Raji (cell line): Measurements from ENCODE around the gene ARL2BP.

Experiments used
- POLR2A ChIP-seq: IDR thresholded peaks from 2 replicates; pipeline ENCODE4 v1.6.1; 2011; ENCODE audit warnings: low read depth, low read length, control low read depth; ENCODE audit not compliant: insufficient read depth

Gene ARL2BP

DNA sequence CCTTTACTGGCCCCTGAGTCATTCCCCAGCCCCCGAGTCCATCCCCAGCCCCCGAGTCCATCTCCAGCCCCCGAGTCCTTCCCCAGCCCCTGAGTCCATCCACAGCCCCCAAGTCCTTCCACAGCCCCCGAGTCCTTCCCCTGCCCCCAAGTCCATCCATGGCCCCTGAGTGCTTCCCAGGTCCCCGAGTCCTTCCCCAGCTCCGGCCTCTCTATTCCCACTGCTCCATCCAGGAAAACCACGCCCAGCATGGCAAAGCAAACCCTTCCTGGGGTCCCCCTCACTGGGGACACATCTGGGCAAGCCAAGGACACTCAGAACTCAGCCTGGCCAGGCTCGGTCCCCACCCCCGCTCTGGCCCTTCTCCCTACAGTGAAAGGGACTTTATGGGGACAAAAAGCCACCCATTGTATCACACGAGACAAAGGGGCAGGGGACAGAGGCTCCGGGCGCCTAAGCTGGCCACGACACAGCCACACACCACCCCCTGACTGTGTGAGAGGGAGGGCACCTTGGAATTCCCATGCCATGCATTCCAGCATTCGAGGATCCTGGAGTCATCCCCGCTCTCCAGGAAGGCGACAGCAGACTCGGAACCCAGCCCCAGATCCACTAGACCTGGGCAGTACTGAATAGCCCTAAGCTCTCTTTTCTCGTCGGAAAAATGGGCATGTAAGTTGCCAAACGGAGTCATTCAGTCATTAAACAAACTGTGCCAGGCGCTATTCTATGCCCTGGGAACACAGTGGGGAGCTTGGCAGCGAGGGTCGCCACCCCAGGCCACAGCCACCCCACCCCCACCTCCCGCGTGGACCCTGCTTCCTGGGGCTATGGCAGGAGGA, 25.4 kb downstream of the ARL2BP start:
- TF ChIP-seq POLR2A = no peak

- no peak for TF ChIP-seq POLR2A
Observed at GRCh38 chr16:57271063-57271345, 25.9 kb downstream of the ARL2BP start.

DNA sequence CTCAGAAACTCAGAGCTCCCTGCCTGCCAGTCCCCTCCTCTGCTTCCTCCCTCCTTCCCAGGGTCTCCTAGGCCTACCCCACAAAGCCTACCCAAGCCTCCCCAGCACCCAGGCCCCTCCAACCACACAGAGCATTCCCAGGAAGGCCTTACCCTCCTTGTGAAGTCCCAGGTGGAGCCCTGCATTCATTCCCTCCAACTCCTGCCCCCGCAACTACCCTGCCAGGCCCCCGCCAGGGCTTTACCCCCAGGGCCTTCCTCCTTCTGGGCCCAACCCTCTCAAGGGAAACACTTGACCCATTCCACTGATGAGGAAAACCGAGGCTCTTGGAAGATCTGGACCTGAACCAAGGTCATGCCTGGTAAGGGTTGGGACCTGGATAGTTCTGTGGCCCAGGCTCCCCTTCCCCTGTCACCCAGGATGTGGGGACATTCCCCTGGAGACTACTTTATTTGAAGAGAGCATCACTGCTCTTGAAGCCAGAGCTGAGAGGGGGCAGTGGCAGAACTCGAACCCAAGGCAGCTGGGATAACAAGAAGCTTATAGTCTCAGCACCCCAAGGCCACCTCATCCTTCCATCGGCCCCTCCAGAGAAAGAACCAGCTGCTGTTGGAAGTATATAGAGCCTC, 26.9 kb downstream of the ARL2BP start:
- no peak for TF ChIP-seq POLR2A

- no peak for TF ChIP-seq POLR2A
Observed at GRCh38 chr16:57273359-57273758, 28.3 kb downstream of the ARL2BP start.

DNA sequence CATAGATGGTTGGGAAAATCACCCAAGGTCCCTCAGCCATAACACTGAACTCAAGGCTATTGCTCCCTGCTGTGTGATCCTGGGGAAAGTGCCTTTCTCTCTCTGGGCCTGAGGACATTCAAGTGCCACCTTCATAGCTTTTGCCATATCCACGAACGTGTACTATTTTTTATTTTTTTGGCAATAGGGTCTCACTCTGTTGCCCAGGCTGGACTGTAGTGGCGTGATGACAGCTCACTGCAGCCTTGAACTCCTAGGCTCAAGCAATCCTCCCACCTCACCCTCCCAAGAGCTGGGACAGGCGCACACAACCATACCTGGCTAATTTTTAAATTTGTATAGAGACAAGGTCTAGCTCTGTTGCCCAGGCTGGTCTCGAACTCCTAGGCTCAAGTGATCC, 28.8 kb downstream of the ARL2BP start:
- no peak for TF ChIP-seq POLR2A

- TF ChIP-seq POLR2A = no peak
Observed at GRCh38 chr16:57276596-57276995, 31.5 kb downstream of the ARL2BP start.

GRCh38 chr16:57277586-57277985, 32.5 kb downstream of the ARL2BP start:
- TF ChIP-seq POLR2A = no peak

- TF ChIP-seq POLR2A = no peak
Observed at GRCh38 chr16:57278494-57278893, 33.4 kb downstream of the ARL2BP start.

DNA sequence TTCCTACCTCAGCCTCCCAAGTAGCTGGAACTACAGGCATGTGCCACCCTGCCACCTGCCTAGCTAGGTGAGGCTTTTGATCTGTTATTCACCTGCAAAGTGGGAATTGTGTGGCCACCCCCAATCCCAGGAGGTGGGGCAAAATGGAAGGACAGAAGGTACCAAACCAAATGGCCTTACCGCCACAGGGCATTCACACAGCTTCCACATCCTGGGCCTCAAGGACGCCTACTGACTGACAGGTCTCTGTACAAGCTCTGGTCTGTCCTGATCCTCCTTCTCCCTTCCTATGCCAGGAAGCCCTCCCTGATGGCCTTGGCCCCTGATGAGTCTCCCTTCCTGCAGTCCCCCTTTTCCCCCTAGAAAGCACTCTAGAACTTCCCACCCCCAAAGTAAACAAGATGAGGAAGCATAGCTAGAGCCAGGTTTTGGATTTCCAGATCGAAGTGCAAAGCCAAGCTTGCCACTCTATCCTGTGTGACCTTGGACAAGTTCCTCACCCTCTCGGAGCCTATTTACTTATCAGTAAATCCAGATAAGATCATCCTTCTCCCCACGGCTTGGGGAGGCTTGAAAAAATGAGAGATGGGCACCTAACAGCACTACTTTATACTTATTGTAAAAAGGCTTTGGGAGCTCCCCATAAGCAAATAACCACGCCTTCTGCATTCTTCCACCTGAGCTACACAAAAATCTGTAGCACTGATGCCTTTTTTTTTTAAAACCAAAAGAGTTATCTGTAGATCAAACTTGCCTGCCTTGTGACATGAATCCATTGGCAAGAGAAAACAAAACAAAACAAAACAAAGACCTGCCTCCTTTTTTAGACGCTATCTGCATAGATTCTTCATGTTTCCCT, 35.0 kb downstream of the ARL2BP start:
- TF ChIP-seq POLR2A = no peak

DNA sequence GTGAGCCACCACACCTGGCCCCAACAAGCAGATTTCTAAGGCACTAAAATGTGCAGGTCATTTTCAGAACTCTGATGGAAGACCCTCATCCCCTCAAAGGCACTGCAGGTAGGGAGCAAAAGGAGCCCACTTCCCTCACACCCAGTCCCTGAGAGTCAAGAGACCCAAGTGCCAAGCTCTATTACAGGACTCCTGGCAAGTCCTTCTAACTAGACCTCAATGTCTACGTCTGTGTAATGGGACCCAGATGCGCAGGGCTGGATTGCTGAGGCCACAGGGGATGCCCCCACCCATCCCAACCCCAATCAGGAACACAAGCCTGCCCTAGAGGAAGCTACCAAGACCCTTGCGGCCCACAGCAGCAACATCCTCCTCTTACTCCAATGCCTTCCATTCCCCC, 36.7 kb downstream of the ARL2BP start:
- TF ChIP-seq POLR2A = no peak

GRCh38 chr16:57282510-57283213, 37.6 kb downstream of the ARL2BP start:
- no peak for TF ChIP-seq POLR2A

- TF ChIP-seq POLR2A = no peak
Observed at GRCh38 chr16:57283214-57283958, 38.3 kb downstream of the ARL2BP start.

DNA sequence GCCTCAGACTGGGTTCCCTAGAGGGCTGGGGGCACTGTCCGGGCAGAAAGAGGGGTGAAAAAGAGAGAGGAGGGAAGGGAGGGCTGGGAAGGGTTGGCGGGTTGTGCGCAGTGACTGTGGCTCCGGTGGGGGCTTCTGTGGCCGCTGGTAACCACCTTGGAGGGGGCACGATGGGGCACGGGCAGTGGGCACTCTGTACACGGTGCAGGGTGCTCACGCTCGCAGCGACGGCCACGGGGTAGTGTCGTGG, 38.8 kb downstream of the ARL2BP start:
- TF ChIP-seq POLR2A = no peak

DNA sequence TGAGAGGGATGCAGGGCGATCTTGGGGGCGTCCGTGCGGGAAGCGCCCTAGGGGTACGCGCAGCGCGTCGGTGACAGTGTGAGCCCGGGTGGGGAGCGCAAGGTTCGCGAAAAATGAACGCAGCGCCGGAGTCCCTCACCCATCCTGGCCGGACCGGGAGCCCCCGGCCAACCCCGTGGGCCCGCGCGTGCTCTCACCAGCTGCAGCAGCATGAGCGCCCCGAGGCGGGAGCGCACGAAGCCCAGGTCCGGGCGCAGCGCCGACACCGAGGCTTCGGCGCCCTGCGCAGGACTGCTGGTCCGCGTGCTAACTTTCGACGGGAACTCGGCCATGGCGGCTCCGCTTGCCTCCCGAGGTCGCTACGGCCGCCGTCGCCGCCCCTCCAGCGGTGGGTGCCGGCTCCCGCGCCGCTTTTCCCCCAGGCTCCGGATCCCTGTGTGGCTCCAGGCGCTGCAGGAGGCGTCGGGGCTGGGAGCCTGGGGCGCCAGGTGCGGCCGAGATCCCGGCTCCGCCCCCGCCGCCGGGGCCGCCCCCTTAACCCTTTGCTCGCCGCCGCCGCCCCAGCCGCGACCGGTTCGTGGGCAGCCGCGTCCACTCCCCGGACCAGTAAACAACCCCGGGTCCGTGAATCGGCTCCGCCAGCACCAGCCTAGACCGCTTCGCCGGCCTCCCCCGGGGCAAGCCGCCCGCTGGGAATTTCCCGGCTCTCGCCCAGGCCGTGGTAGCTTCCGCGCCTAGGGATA, 39.3 kb downstream of the ARL2BP start, which contains the start of gene PLLP:
PLLP (minus strand) TSS at position 464 of the 743 bp plus-strand sequence; CDS start at position 332, 132 bp downstream.
- TF ChIP-seq POLR2A = no peak

- no peak for TF ChIP-seq POLR2A
Observed at GRCh38 chr16:57284952-57285363, 39.9 kb downstream of the ARL2BP start.

GRCh38 chr16:57285379-57285778, 40.3 kb downstream of the ARL2BP start:
- TF ChIP-seq POLR2A = no peak
